Measurements from ENCODE around the gene ZC3H12D. TPM values are rescaled to one million over a fixed set of nuclear protein-coding genes. Genes with fewer than 3 reads are reported as not detected.

The ZC3H12D gene
- total RNA-seq, 6 donors from 2014 or later = 1.4 to 5.7 (median 2.6) TPM

DNA sequence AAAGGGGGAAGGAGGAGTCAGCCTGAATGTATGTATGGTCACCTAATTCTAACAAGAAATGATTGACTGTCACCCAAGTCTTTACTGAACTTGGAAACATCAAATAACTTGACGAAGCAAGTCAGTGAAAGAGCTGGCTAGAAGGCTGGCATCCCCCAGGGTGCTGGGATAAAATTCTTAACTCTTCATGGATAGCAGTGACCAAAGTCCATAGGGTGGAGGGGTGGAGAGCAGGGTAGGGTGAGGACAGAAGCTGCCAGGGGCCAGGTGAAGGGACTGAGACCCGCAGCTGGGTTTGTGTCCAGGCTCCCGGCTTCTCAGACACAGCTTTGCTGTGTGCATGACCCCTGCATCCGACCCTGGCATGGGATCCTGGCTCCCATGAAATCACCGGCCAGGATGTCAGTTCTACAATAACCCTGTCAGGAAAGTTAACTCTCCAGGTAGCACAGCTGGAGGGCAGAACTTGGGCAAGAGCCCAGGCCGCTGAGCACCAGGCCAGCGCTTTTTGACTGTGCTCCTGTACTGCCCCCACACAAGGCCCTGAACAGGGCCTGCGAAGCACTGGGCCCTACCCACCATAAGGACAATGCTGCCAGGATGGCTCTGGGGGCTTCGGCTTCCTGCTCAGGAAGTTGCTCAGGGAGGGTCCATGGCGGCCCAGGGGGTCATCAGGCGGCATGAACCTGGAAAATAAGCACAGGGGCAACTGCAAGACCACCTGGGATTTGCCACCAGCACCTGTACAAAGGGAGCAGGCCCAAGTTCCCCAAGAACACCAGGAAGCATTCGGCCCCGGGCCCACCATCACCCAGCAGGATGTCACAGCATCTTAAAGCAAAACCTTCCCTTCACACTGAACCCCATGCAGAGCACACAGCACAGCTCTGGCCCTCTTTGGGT, 32.5 kb downstream of the ZC3H12D start:
- ATAC-seq (ENCODE audit: low FRiP score in 2 of 2) (no peak), DNase-seq (no peak)
- no peaks in the 10 kb centered on the region for H3K9me3 ChIP-seq
- TF ChIP-seq POLR2A (IDR thresholded peaks at IDR 0.05) (no peak), EP300 (IDR thresholded peaks at IDR 0.05) (no peak), POLR2AphosphoS5 (IDR thresholded peaks at IDR 0.05) (no peak)
- TF ChIP-seq, protein P1, sequence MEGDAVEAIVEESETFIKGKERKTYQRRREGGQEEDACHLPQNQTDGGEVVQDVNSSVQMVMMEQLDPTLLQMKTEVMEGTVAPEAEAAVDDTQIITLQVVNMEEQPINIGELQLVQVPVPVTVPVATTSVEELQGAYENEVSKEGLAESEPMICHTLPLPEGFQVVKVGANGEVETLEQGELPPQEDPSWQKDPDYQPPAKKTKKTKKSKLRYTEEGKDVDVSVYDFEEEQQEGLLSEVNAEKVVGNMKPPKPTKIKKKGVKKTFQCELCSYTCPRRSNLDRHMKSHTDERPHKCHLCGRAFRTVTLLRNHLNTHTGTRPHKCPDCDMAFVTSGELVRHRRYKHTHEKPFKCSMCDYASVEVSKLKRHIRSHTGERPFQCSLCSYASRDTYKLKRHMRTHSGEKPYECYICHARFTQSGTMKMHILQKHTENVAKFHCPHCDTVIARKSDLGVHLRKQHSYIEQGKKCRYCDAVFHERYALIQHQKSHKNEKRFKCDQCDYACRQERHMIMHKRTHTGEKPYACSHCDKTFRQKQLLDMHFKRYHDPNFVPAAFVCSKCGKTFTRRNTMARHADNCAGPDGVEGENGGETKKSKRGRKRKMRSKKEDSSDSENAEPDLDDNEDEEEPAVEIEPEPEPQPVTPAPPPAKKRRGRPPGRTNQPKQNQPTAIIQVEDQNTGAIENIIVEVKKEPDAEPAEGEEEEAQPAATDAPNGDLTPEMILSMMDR (IDR thresholded peaks at IDR 0.05) = no peak
- H3K27me3 ChIP-seq = peaks cover 0 to 10% (median 0%) of the 10 kb centered on the region in 4 donors
- WGBS, 2 donors = 91 to 98% methylated on average over 4 to 13 of the region's 13 CpGs
- H3K27ac ChIP-seq = peak overlapping the region in 1 of 4 donors; percentile 21
- H3K36me3 ChIP-seq = no peaks in the 10 kb centered on the region
- H3K4me1 ChIP-seq = peaks cover 35 to 65% (median 39%) of the 10 kb centered on the region in 4 donors
- H3K4me3 ChIP-seq = no peak overlapping the region

DNA sequence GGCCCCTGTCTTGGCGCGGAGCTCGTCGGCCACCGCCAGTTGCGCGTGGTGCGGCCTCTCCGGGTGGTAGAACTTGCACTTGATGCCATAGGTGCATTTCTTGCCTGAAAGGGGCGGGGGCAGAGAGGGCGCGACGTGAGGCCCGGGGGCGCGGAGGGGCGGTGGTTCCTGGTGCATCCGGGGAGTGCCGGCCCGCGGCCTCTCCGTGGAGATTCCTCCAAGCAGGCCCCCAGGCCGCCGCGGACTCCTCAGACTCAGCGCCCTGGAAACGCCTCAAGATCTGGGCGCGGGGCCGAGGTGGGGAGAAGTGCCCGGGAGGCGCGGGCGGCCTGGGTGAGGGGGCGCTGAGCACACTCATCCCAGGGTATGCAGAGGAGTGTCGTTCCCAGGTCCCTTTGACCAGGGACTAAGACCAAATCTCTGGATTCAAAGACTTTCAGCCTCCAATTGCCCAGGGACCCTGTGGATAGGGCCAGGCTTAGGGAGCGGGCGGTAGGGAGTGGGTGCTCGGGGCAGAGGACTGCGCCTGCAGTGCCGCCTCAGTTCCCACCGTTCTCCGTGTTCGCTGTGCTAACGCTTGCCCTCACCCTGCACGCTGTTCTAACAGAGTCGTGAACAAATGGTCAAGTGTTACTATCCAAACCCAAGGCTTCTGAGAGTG, 33.3 kb downstream of the ZC3H12D start:
- ATAC-seq (ENCODE audit: low FRiP score in 2 of 2) = peak in 1 of 2 donors; percentile 24

DNA sequence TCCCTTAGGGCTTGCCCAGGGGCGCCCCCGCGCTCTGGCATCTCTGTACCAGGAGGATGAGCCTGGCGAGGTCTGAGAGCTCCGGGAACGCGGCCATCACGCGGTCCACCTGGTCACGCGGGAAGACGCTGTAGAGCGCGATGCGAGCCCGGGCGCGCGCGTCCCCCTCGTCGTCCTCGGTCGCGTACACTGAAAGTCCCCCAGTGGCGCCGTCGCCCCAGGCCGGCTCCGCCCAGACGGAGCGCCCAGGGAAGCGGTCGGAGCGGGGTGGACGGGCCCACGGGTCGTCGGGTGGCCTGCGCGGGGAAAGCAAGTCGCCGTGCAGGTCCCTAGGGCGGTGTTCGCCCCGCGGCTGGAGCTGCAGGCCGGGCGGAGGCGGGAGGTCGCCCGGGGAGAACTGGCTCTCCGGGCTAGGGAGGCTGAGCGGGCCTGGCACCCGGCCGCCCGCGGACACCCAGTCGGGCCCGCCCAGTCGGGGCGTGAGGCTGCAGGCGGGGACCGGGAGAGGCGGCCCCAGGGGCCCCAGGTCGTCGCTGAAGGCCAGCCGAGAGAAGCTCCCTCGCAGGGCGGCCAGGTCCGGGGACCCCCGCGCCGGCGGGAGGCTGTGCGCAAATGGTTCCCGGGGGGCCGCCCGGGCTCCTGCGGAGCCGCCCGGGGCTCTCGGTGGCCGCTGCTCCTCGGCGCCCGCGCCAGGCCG, 34.0 kb downstream of the ZC3H12D start:
- WGBS, 2 donors = 48 to 81% methylated on average over 3 to 8 of the region's 89 CpGs
- peak overlapping the region; percentile 18 to 60 (median 54) for H3K4me3 ChIP-seq
- no peaks in the 10 kb centered on the region for H3K36me3 ChIP-seq
- TF ChIP-seq EP300 (IDR thresholded peaks at IDR 0.05) (no peak), POLR2A (IDR thresholded peaks at IDR 0.05) (peak in 1 of 4 donors; percentile 64)
- ATAC-seq (ENCODE audit: low FRiP score in 2 of 2) (peak in 1 of 2 donors; percentile 52), DNase-seq (peak; percentile 43 to 92)
- no peaks in the 10 kb centered on the region for H3K9me3 ChIP-seq
- peaks cover 0 to 10% (median 0%) of the 10 kb centered on the region in 4 donors for H3K27me3 ChIP-seq
- H3K4me1 ChIP-seq = peaks cover 33 to 55% (median 39%) of the 10 kb centered on the region in 4 donors
- H3K27ac ChIP-seq = peak overlapping the region; percentile 13 to 69 (median 48)

More for the DNA sequence above, 33.3 kb downstream of the ZC3H12D start:
- peak; percentile 48 to 91 for DNase-seq
- WGBS, 2 donors = 36 to 74% methylated on average over 21 to 24 of the region's 47 CpGs
- Histone ChIP-seq H3K27ac (peak overlapping the region; percentile 13 to 69 (median 48)), H3K36me3 (no peaks in the 10 kb centered on the region), H3K9me3 (no peaks in the 10 kb centered on the region), H3K27me3 (peaks cover 0 to 10% (median 0%) of the 10 kb centered on the region in 4 donors), H3K4me1 (peaks cover 33 to 58% (median 39%) of the 10 kb centered on the region in 4 donors), H3K4me3 (peak overlapping the region in 3 of 4 donors; percentile 49 to 60 (median 60))
- TF ChIP-seq, protein P1 (IDR thresholded peaks at IDR 0.05) = no peak
- no peak for TF ChIP-seq POLR2AphosphoS5 (IDR thresholded peaks at IDR 0.05)
- no peak for TF ChIP-seq POLR2A (IDR thresholded peaks at IDR 0.05)
- no peak for TF ChIP-seq EP300 (IDR thresholded peaks at IDR 0.05)

DNA sequence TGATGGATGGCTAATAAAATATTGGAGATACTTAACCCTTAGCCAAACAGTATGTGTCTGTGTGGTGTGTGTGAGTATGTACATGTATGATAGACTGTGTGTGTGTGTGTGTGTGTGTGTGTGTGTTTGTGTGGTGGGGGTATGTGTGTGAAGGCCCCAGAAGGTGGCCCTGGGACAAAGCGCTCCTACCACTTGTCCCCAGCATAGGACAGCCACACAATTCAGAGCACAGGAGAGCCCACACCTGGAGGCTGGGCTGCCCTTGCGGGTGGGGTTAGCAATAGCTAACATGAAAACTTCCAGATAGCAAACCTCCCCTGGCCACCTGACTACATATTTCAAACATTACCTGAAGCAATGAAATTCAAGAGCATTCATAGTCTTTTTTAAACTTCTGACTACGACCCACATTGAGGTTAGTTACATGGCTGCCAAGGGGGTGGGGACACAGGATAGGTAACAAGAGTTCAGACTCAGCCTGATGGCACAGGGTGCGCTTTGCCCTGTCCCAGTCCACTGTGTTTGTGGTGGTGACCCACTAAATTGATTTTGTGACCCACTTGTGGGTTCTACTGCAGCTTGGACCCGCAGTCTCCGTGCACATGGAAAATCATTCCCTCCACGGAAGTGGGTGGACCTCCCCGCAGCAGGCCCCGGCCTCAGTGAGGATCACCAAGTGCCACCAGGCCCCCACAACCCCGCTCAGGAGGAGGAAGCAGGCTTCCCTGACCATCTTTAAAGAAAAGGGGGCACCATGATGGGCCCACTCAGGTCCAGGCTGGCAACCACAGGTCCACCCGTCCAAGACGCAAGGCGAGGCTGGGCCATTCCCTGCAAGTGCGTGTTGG, 34.8 kb downstream of the ZC3H12D start:
- H3K4me3 ChIP-seq = peak overlapping the region; percentile 18 to 60 (median 54)
- H3K27ac ChIP-seq = peak overlapping the region in 1 of 4 donors; percentile 68
- 79 to 91% methylated on average over 9 to 14 of the region's 14 CpGs for WGBS, 2 donors
- ATAC-seq (ENCODE audit: low FRiP score in 2 of 2) (no peak), DNase-seq (no peak)
- peaks cover 32 to 47% (median 34%) of the 10 kb centered on the region in 4 donors for H3K4me1 ChIP-seq
- H3K27me3 ChIP-seq = peaks cover 0 to 10% (median 0%) of the 10 kb centered on the region in 4 donors
- TF ChIP-seq EP300 (IDR thresholded peaks at IDR 0.05) (no peak), POLR2A (IDR thresholded peaks at IDR 0.05) (no peak)
- H3K9me3 ChIP-seq = no peaks in the 10 kb centered on the region
- no peaks in the 10 kb centered on the region for H3K36me3 ChIP-seq

Data from upper lobe of left lung (tissue), 6 donors.